Epithelial cell of prostate (primary cell): Measurements from ENCODE around the gene PARG.
A peak's percentile ranks its signal among the peaks of the same experiment; 100 is the strongest.
"Not testable (repeated sequence)": the region's sequence is repeated elsewhere in the genome, so short reads cannot be mapped to it uniquely, and the experiment has no call there.

Source experiments
- DNase-seq: peaks from one replicate; pipeline ENCODE4 v3.0.0-alpha.2; 2011; ENCODE audit warnings: low read depth, low spot score
- H3K27ac ChIP-seq: fragments of 450-650 bp; 2 replicates; pipeline ENCODE4 v1.5.1; 2017; ENCODE audit warnings: mild to moderate bottlenecking

Gene PARG

GRCh38 chr10:49941447-49942338 is at the start of gene PARG, which contains the start of gene TIMM23B:
Gene PARG, minus strand, starts transcription at chr10:49942027. Its CDS starts 302 bp downstream, at chr10:49941725.
Gene TIMM23B, plus strand, starts transcription at chr10:49942053. Its CDS starts 142 bp downstream, at chr10:49942195.
- peak within 1 kb of the TSS; percentile 59 for H3K27ac ChIP-seq
- peak; percentile 31 for DNase-seq

- DNase-seq, H3K27ac ChIP-seq: not testable (repeated sequence)
Measured at GRCh38 chr10:49988376-49988775, 46.5 kb upstream of the PARG start, which contains the start of gene AGAP6. Gene AGAP6, plus strand, starts transcription at chr10:49988406. Its CDS starts 310 bp downstream, at chr10:49988716.

GRCh38 chr10:49987207-49987606 is 45.4 kb upstream of the PARG start:
- not testable (repeated sequence) for H3K27ac ChIP-seq, DNase-seq

- not testable (repeated sequence) for H3K27ac ChIP-seq, DNase-seq
Measured at GRCh38 chr10:49977756-49978155, 35.9 kb upstream of the PARG start.

- not testable (repeated sequence) for H3K27ac ChIP-seq, DNase-seq
Measured at GRCh38 chr10:49972094-49972493, 30.3 kb upstream of the PARG start.

- H3K27ac ChIP-seq, DNase-seq: not testable (repeated sequence)
Measured at GRCh38 chr10:49971466-49971865, 29.6 kb upstream of the PARG start.

- not testable (repeated sequence) for DNase-seq, H3K27ac ChIP-seq
Measured at GRCh38 chr10:49970331-49970857, 28.6 kb upstream of the PARG start.

- not testable (repeated sequence) for H3K27ac ChIP-seq, DNase-seq
Measured at GRCh38 chr10:49953122-49953521, 11.3 kb upstream of the PARG start.

GRCh38 chr10:49952006-49952405 is 10.2 kb upstream of the PARG start:
- DNase-seq, H3K27ac ChIP-seq: not testable (repeated sequence)

- H3K27ac ChIP-seq, DNase-seq: not testable (repeated sequence)
Measured at GRCh38 chr10:49948737-49949136, 6.9 kb upstream of the PARG start.

- DNase-seq, H3K27ac ChIP-seq: not testable (repeated sequence)
Measured at GRCh38 chr10:49948142-49948541, 6.3 kb upstream of the PARG start.

- H3K27ac ChIP-seq, DNase-seq: not testable (repeated sequence)
Measured at GRCh38 chr10:49943607-49944006, 1.8 kb upstream of the PARG start.

GRCh38 chr10:49942339-49942705 is 495 bp upstream of the PARG start:
- not testable (repeated sequence) for DNase-seq
- H3K27ac ChIP-seq, result peak overlapping the region; percentile 59

GRCh38 chr10:49931959-49932728 is 9.7 kb downstream of the PARG start:
- not testable (repeated sequence) for DNase-seq
- H3K27ac ChIP-seq, result peak overlapping the region; percentile 62

- DNase-seq, result not testable (repeated sequence)
- peak overlapping the region; percentile 62 for H3K27ac ChIP-seq
Measured at GRCh38 chr10:49931276-49931675, 10.6 kb downstream of the PARG start.

GRCh38 chr10:49923572-49923971 is 18.3 kb downstream of the PARG start:
- not testable (repeated sequence) for DNase-seq, H3K27ac ChIP-seq

- DNase-seq, H3K27ac ChIP-seq: not testable (repeated sequence)
Measured at GRCh38 chr10:49922041-49922440, 19.8 kb downstream of the PARG start.

- not testable (repeated sequence) for H3K27ac ChIP-seq, DNase-seq
Measured at GRCh38 chr10:49917927-49918326, 23.9 kb downstream of the PARG start.

- DNase-seq, H3K27ac ChIP-seq: not testable (repeated sequence)
Measured at GRCh38 chr10:49916451-49916850, 25.4 kb downstream of the PARG start.

GRCh38 chr10:49910295-49910694 is 31.5 kb downstream of the PARG start:
- DNase-seq, H3K27ac ChIP-seq: not testable (repeated sequence)
